ENCODE data around the gene IZUMO4. TPM values are rescaled to one million over a fixed set of nuclear protein-coding genes. Genes with fewer than 3 reads are reported as not detected.

IZUMO4 gene
- total and polyA plus RNA-seq, 9 donors: 1.7 to 4.0 (median 2.1) TPM

- H3K27ac ChIP-seq (ENCODE audit: low read length): peak overlapping the region; percentile 85
- H3K9me3 ChIP-seq (replicated peaks; ENCODE audit: control insufficient read depth, low read depth, low read length): no peaks in the 10 kb centered on the region
- no peak overlapping the region for H3K4me3 ChIP-seq (ENCODE audit: low read length)
Measured at GRCh38 chr19:2051773-2052704, 44.7 kb upstream of the IZUMO4 start.

GRCh38 chr19:2053601-2054389 is 42.9 kb upstream of the IZUMO4 start:
- H3K9me3 ChIP-seq (replicated peaks; ENCODE audit: control insufficient read depth, low read depth, low read length): no peaks in the 10 kb centered on the region
- H3K4me3 ChIP-seq (ENCODE audit: low read length): no peak overlapping the region
- H3K27me3 ChIP-seq (ENCODE audit: control insufficient read depth, insufficient read depth, low read length): no peaks in the 10 kb centered on the region
- H3K4me1 ChIP-seq (ENCODE audit: control insufficient read depth, insufficient read depth, low read length): peaks cover 41% of the 10 kb centered on the region
- WGBS (ENCODE audit: insufficient coverage): 80% methylated on average over 17 of the region's 24 CpGs
- peaks cover 6% of the 10 kb centered on the region for H3K36me3 ChIP-seq (ENCODE audit: control insufficient read depth, insufficient read depth, low read length)
- H3K27ac ChIP-seq (ENCODE audit: low read length): no peak overlapping the region
- peak; percentile 54 for DNase-seq

More at GRCh38 chr19:2051773-2052704, 44.7 kb upstream of the IZUMO4 start:
- WGBS (ENCODE audit: insufficient coverage): 58% methylated on average over 12 of the region's 18 CpGs
- DNase-seq: no peak
- Histone ChIP-seq H3K36me3 (ENCODE audit: control insufficient read depth, insufficient read depth, low read length) (peaks cover 19% of the 10 kb centered on the region), H3K27me3 (ENCODE audit: control insufficient read depth, insufficient read depth, low read length) (no peaks in the 10 kb centered on the region), H3K4me1 (ENCODE audit: control insufficient read depth, insufficient read depth, low read length) (peaks cover 57% of the 10 kb centered on the region)

GRCh38 chr19:2054763-2055162 is 42.0 kb upstream of the IZUMO4 start:
- Histone ChIP-seq H3K27ac (ENCODE audit: low read length) (no peak overlapping the region), H3K9me3 (replicated peaks; ENCODE audit: control insufficient read depth, low read depth, low read length) (no peaks in the 10 kb centered on the region), H3K4me1 (ENCODE audit: control insufficient read depth, insufficient read depth, low read length) (peaks cover 39% of the 10 kb centered on the region), H3K4me3 (ENCODE audit: low read length) (no peak overlapping the region), H3K36me3 (ENCODE audit: control insufficient read depth, insufficient read depth, low read length) (no peaks in the 10 kb centered on the region), H3K27me3 (ENCODE audit: control insufficient read depth, insufficient read depth, low read length) (no peaks in the 10 kb centered on the region)
- no peak for DNase-seq
- WGBS (ENCODE audit: insufficient coverage): 70% methylated on average over 6 of the region's 8 CpGs

GRCh38 chr19:2055931-2056836 is 40.5 kb upstream of the IZUMO4 start:
- peak; percentile 95 for DNase-seq
- 17% methylated on average over 14 of the region's 22 CpGs for WGBS (ENCODE audit: insufficient coverage)
- H3K27ac ChIP-seq (ENCODE audit: low read length): peak overlapping the region; percentile 89

GRCh38 chr19:2056837-2057192 is 39.9 kb upstream of the IZUMO4 start:
- peaks cover 43% of the 10 kb centered on the region for H3K4me1 ChIP-seq (ENCODE audit: control insufficient read depth, insufficient read depth, low read length)

More at GRCh38 chr19:2055931-2056836, 40.5 kb upstream of the IZUMO4 start:
- H3K36me3 ChIP-seq (ENCODE audit: control insufficient read depth, insufficient read depth, low read length): no peaks in the 10 kb centered on the region
- H3K27me3 ChIP-seq (ENCODE audit: control insufficient read depth, insufficient read depth, low read length): no peaks in the 10 kb centered on the region
- H3K9me3 ChIP-seq (replicated peaks; ENCODE audit: control insufficient read depth, low read depth, low read length): no peaks in the 10 kb centered on the region
- peaks cover 47% of the 10 kb centered on the region for H3K4me1 ChIP-seq (ENCODE audit: control insufficient read depth, insufficient read depth, low read length)
- H3K4me3 ChIP-seq (ENCODE audit: low read length): peak overlapping the region; percentile 17

GRCh38 chr19:2057484-2058469 is 38.9 kb upstream of the IZUMO4 start:
- Histone ChIP-seq H3K4me3 (ENCODE audit: low read length) (no peak overlapping the region), H3K36me3 (ENCODE audit: control insufficient read depth, insufficient read depth, low read length) (no peaks in the 10 kb centered on the region), H3K9me3 (replicated peaks; ENCODE audit: control insufficient read depth, low read depth, low read length) (no peaks in the 10 kb centered on the region), H3K27me3 (ENCODE audit: control insufficient read depth, insufficient read depth, low read length) (no peaks in the 10 kb centered on the region), H3K4me1 (ENCODE audit: control insufficient read depth, insufficient read depth, low read length) (peaks cover 48% of the 10 kb centered on the region), H3K27ac (ENCODE audit: low read length) (peak overlapping the region; percentile 42)
- no peak for DNase-seq
- WGBS (ENCODE audit: insufficient coverage): 83% methylated on average over 23 of the region's 23 CpGs

More at GRCh38 chr19:2056837-2057192, 39.9 kb upstream of the IZUMO4 start:
- no peaks in the 10 kb centered on the region for H3K36me3 ChIP-seq (ENCODE audit: control insufficient read depth, insufficient read depth, low read length)
- no peaks in the 10 kb centered on the region for H3K27me3 ChIP-seq (ENCODE audit: control insufficient read depth, insufficient read depth, low read length)
- peak overlapping the region; percentile 47 for H3K27ac ChIP-seq (ENCODE audit: low read length)
- H3K9me3 ChIP-seq (replicated peaks; ENCODE audit: control insufficient read depth, low read depth, low read length): no peaks in the 10 kb centered on the region
- DNase-seq: no peak
- WGBS (ENCODE audit: insufficient coverage): 22% methylated on average over 1 of the region's 5 CpGs
- H3K4me3 ChIP-seq (ENCODE audit: low read length): no peak overlapping the region

- peak; percentile 8 for DNase-seq
- Histone ChIP-seq H3K27me3 (ENCODE audit: control insufficient read depth, insufficient read depth, low read length) (no peaks in the 10 kb centered on the region), H3K9me3 (replicated peaks; ENCODE audit: control insufficient read depth, low read depth, low read length) (no peaks in the 10 kb centered on the region), H3K4me3 (ENCODE audit: low read length) (no peak overlapping the region), H3K27ac (ENCODE audit: low read length) (peak overlapping the region; percentile 96), H3K4me1 (ENCODE audit: control insufficient read depth, insufficient read depth, low read length) (peaks cover 52% of the 10 kb centered on the region), H3K36me3 (ENCODE audit: control insufficient read depth, insufficient read depth, low read length) (no peaks in the 10 kb centered on the region)
- WGBS (ENCODE audit: insufficient coverage): 90% methylated on average over 11 of the region's 27 CpGs
Measured at GRCh38 chr19:2058570-2059421, 37.9 kb upstream of the IZUMO4 start.

- WGBS (ENCODE audit: insufficient coverage): 58% methylated on average over 12 of the region's 24 CpGs
- peak overlapping the region; percentile 5 for H3K4me3 ChIP-seq (ENCODE audit: low read length)
Measured at GRCh38 chr19:2059422-2060201, 37.1 kb upstream of the IZUMO4 start.

More at GRCh38 chr19:2059422-2060201, 37.1 kb upstream of the IZUMO4 start:
- no peaks in the 10 kb centered on the region for H3K9me3 ChIP-seq (replicated peaks; ENCODE audit: control insufficient read depth, low read depth, low read length)
- H3K27ac ChIP-seq (ENCODE audit: low read length): peak overlapping the region; percentile 96
- H3K27me3 ChIP-seq (ENCODE audit: control insufficient read depth, insufficient read depth, low read length): no peaks in the 10 kb centered on the region
- no peak for DNase-seq
- no peaks in the 10 kb centered on the region for H3K36me3 ChIP-seq (ENCODE audit: control insufficient read depth, insufficient read depth, low read length)
- H3K4me1 ChIP-seq (ENCODE audit: control insufficient read depth, insufficient read depth, low read length): peaks cover 60% of the 10 kb centered on the region

Measured in muscle of leg (tissue), 11 donors.